PFSK-1 (cell line): ENCODE measurements around the gene ANO10.

Experiments
- POLR2AphosphoS5 ChIP-seq: IDR thresholded peaks from 2 replicates; pipeline ENCODE4 v1.6.1; 2012; ENCODE audit warnings: low read depth, mild to moderate bottlenecking, control low read depth, low read length, moderate library complexity
- REST ChIP-seq, 2 experiments: IDR thresholded peaks; 2 replicates each; pipeline versions ENCODE4 v1.6.1 to v1.8.0; 2011 to 2012; ENCODE audit warnings: low read depth in 2 of 2, low read length in 2 of 2, control low read depth in 1 of 2, inconsistent platforms in 1 of 2, mild to moderate bottlenecking in 1 of 2, moderate library complexity in 1 of 2; ENCODE audit not compliant: insufficient read depth in 1 of 2
- SIN3A ChIP-seq: IDR thresholded peaks from 2 replicates; pipeline ENCODE4 v1.6.1; 2012; ENCODE audit warnings: mild to moderate bottlenecking, low read length, moderate library complexity, borderline replicate concordance; ENCODE audit not compliant: insufficient read depth
- TAF1 ChIP-seq: IDR thresholded peaks from 2 replicates; pipeline ENCODE4 v1.6.1; 2012; ENCODE audit warnings: low read length, control low read depth, borderline replicate concordance; ENCODE audit not compliant: insufficient read depth

GRCh38 chr3:43353393-43353792 is 268.4 kb downstream of the ANO10 start:
- no peak for TF ChIP-seq TAF1
- no peak for TF ChIP-seq POLR2AphosphoS5
- TF ChIP-seq REST (IDR thresholded peaks at IDR 0.05; ENCODE audit: insufficient read depth in 1 of 2, low read depth in 2 of 2, low read length in 2 of 2): no peak
- no peak for TF ChIP-seq SIN3A
